Heart left ventricle (tissue), 16 donors: ENCODE results near the gene ESPL1. TPM values are rescaled to one million over a fixed set of nuclear protein-coding genes. Genes with fewer than 3 reads are reported as not detected.

Experiments used
- ATAC-seq, 4 donors: fragments of 200-7000 bp; cut with Tn5 transposase; one replicate each; pipeline ENCODE4 v1.9.1; 2020 to 2022; ENCODE audit warnings: moderate library complexity in 4 of 4, mild to moderate bottlenecking in 3 of 4, moderate number of reproducible peaks in 1 of 4
- DNase-seq, 5 donors: peaks; one replicate each; pipeline ENCODE4 v3.0.0-alpha.2; 2020
- H3K27ac ChIP-seq, 12 donors: fragments of 200-600 bp; sonication (generic) in 4 of 12; one replicate each; pipeline versions ENCODE4 v1.5.0 to v1.8.0; 2016 to 2022; ENCODE audit warnings: mild to moderate bottlenecking in 2 of 12
- H3K27me3 ChIP-seq, 9 donors: fragments of 200-600 bp; sonication (generic) in 2 of 9; one replicate each; pipeline versions ENCODE4 v1.5.1 to v1.8.0; 2016 to 2022; ENCODE audit warnings: mild to moderate bottlenecking in 3 of 9
- H3K36me3 ChIP-seq, 9 donors: fragments of 200-600 bp; sonication (generic) in 2 of 9; one replicate each; pipeline versions ENCODE4 v1.5.0 to v1.8.0; 2018 to 2022; ENCODE audit warnings: mild to moderate bottlenecking in 2 of 9
- H3K4me1 ChIP-seq, 12 donors: fragments of 200-600 bp; sonication (generic) in 4 of 12; one replicate each; pipeline versions ENCODE4 v1.5.0 to v1.8.0; 2016 to 2022; ENCODE audit warnings: mild to moderate bottlenecking in 3 of 12
- H3K4me3 ChIP-seq, 12 donors: fragments of 200-600 bp; sonication (generic) in 4 of 12; one replicate each; pipeline versions ENCODE4 v1.5.0 to v1.8.0; 2017 to 2022; ENCODE audit warnings: mild to moderate bottlenecking in 9 of 12, moderate library complexity in 4 of 12
- H3K9me3 ChIP-seq, 12 donors: fragments of 200-600 bp; sonication (generic) in 4 of 12; one replicate each; pipeline versions ENCODE4 v1.5.0 to v1.8.0; 2016 to 2022; ENCODE audit warnings: mild to moderate bottlenecking in 1 of 12
- POLR2A ChIP-seq, 2 donors: fragments of 450-650 bp; IDR thresholded peaks; one replicate each; pipeline ENCODE4 v1.6.1; 2017; ENCODE audit warnings: antibody characterized with exemption in 2 of 2, mild to moderate bottlenecking in 2 of 2, moderate library complexity in 2 of 2
- WGBS, 4 donors: extraction: QIAGEN DNeasy Blood & Tissue Kit in 2 of 4; methylation state at CpG; one replicate each; pipeline versions ENCODE4 v1.1.5 to v1.1.7; 2013 to 2018; 5-methylcytosine and 5-hydroxymethylcytosine counted together
- intact Hi-C, 10 donors: fragments of 100-400 bp; cut with DNase I; formaldehyde crosslinking; loops; one replicate each; pipeline versions ENCODE4 v1.11.1 to v1.14.2; 2022
- polyA plus RNA-seq, 2 donors: library from polyadenylated mRNA; stranded (reverse); fragments of 200-250 nt; gene quantifications; one replicate each; pipeline ENCODE4 v1.2.3, GENCODE V29; 2013
- total RNA-seq, 9 donors: library from RNA; depleted of rRNA in 2 of 9; stranded (reverse); fragments of >200 nt in 2 of 9; fragmentation: NEBNext Ultra II Directional in 3 of 9; extraction: Animal tissue kit (Norgen Biotek cat#: 25700) in 3 of 9; gene quantifications; one replicate each; pipeline versions ENCODE4 v1.1.0 to v1.2.4, GENCODE V29; 2016 to 2023
- TF ChIP-seq, protein P1 (sequence below), 12 donors: fragments of 200-600 bp; sonication (generic) in 4 of 12; IDR thresholded peaks; one replicate each; pipeline versions ENCODE4 v1.5.0 to v1.8.0; 2018 to 2022; ENCODE audit warnings: antibody characterized with exemption in 12 of 12, mild to moderate bottlenecking in 5 of 12
- donor health status: ischemic (EF 13 %, LVEDD 7.1; RV severe dilation, severe dysfunction).
- donor health status: healthy with polysubstance abuse.
- donor health status: DM: no; HTN: yes; CAD: no.
- donor health status: DM: no; HTN: no; CAD: no.
- donor health status: ischemic (EF 25% LVEDD 6.9; RV normal size, moderate dysfunction).
- donor health status: ischemic (EF 25% LVEDD 5.7; RV mildly dilated, moderate dysfunction).
- donor health status: healthy.
- donor health status: DM: yes; HTN: yes; CAD: no.
- donor health status: ischemic (EF 35%, LVEDD 5.7; RV mildly dilated, moderate dysfunction).
- donor health status: nonischemic (EF 11% LVEDD 7.7; RV severe dilation, severe dysfunction).
- donor health status: DM: yes; HTN: yes; CAD: no.
- donor health status: PGD.
- donor health status: ischemic (EF 29% LVEDD 5.4; RV normal size, mild dysfunction).
- donor health status: nonischemic (EF 23%, LVEDD 6.1; RV moderate dilation, normal function).

ESPL1 gene
- total and polyA plus RNA-seq, 11 donors = 0.06 to 6.1 (median 0.38) TPM

DNA sequence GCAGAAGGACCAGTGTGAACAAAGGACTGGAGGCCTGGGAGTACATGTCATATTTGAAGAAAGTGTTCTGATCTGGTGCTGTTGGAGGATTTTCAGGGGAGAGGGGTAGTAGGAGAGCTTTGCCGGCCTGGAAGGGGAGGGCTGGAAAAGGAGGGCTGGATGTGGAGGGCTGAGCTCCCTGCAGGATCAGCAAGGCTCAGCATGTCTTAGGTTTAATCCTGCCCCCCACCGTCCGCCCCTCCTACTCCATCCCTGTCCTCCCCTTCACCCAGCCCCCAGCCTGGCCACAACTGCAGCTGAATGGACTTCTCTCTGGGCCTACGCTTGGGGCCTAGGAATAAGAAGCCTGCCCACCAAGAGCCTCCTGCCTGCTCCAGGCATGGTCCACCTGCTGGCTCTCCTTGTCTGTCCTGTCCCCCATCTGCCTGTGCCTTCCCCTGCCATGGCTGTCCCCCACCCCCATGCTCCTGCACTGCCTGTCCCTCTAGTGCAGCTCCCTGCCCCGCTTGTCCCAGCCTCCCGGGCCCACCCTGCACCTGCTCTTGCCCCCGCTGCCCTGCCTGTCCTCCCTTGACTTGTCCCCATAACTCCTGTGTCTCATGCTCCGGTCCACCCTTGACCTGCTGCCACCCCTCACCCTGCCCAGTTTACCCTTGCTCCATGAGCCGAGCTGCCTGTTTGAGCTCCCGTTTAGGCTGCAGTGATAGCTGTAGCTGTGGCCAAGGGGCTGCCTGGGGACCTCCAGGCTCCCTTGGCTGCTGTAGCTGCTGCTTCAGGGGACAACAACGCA, 26.3 kb upstream of the ESPL1 start:
- no peaks in the 10 kb centered on the region for H3K36me3 ChIP-seq
- no peaks in the 10 kb centered on the region for H3K27me3 ChIP-seq
- 75 to 77% (median 75%) methylated on average over 11 of the region's 11 CpGs for WGBS, 4 donors
- TF ChIP-seq, protein P1, sequence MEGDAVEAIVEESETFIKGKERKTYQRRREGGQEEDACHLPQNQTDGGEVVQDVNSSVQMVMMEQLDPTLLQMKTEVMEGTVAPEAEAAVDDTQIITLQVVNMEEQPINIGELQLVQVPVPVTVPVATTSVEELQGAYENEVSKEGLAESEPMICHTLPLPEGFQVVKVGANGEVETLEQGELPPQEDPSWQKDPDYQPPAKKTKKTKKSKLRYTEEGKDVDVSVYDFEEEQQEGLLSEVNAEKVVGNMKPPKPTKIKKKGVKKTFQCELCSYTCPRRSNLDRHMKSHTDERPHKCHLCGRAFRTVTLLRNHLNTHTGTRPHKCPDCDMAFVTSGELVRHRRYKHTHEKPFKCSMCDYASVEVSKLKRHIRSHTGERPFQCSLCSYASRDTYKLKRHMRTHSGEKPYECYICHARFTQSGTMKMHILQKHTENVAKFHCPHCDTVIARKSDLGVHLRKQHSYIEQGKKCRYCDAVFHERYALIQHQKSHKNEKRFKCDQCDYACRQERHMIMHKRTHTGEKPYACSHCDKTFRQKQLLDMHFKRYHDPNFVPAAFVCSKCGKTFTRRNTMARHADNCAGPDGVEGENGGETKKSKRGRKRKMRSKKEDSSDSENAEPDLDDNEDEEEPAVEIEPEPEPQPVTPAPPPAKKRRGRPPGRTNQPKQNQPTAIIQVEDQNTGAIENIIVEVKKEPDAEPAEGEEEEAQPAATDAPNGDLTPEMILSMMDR (IDR thresholded peaks at IDR 0.05) = no peak
- no peak for TF ChIP-seq POLR2A (IDR thresholded peaks at IDR 0.05)
- ATAC-seq (peak in 1 of 4 donors; percentile 27), DNase-seq (no peak)
- intact Hi-C loops = no loop called here
- H3K4me1 ChIP-seq = no peaks in the 10 kb centered on the region
- H3K4me3 ChIP-seq = no peak overlapping the region
- no peak overlapping the region for H3K27ac ChIP-seq
- no peaks in the 10 kb centered on the region for H3K9me3 ChIP-seq

DNA sequence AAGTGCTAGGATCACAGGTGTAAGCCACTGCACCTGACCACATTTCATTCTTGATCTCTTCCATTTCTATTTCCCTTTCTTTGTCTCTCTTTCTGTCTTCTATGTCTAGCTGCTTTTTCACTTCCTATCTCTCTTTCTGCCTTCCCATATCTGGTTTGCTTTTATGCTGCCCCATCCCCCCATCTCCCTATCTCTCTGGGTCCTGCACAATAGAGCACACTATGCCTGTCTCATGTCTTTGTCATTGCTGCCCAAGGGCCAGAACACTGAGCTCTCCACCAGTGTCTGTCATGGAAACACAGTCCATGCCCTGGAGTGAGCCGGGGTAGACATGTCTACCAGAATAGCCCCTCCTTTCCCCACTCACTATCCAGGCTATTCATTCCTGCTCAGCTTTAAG, 23.8 kb upstream of the ESPL1 start:
- peak; percentile 73 to 87 (median 83) for ATAC-seq
- no peaks in the 10 kb centered on the region for H3K4me1 ChIP-seq

DNA sequence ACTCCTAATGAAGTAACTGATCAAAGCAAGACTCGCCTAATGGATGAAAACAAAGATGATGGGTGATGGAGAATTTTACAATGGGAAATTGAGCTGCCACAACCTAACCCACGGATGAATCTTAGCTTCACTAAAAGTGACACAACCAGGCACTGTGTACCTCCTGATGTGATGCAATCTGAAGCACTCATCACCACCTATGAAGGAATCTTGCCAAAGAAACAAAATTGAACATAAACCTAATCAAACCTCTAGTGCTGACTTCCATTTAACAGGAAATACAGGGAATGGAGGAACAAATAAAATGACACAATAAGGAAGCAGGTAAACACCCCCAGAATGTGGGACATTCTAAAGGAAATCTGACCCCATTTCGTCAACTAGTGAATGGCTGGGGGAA, 22.8 kb upstream of the ESPL1 start:
- TF ChIP-seq, protein P1 (IDR thresholded peaks at IDR 0.05) = no peak
- no peak for TF ChIP-seq POLR2A (IDR thresholded peaks at IDR 0.05)
- 85 to 88% (median 87%) methylated on average over 3 of the region's 3 CpGs for WGBS, 4 donors
- ATAC-seq (no peak), DNase-seq (no peak)
- H3K4me3 ChIP-seq = no peak overlapping the region
- H3K27me3 ChIP-seq = no peaks in the 10 kb centered on the region
- intact Hi-C loops = no loop called here
- H3K9me3 ChIP-seq = no peaks in the 10 kb centered on the region
- H3K36me3 ChIP-seq = no peaks in the 10 kb centered on the region
- H3K27ac ChIP-seq = no peak overlapping the region
- H3K4me1 ChIP-seq = no peaks in the 10 kb centered on the region

More for the DNA sequence above, 23.8 kb upstream of the ESPL1 start:
- Histone ChIP-seq H3K4me3 (no peak overlapping the region), H3K27ac (peak overlapping the region in 1 of 12 donors; percentile 32), H3K27me3 (no peaks in the 10 kb centered on the region), H3K9me3 (no peaks in the 10 kb centered on the region), H3K36me3 (no peaks in the 10 kb centered on the region)
- TF ChIP-seq POLR2A (IDR thresholded peaks at IDR 0.05) = no peak
- TF ChIP-seq, protein P1 (IDR thresholded peaks at IDR 0.05) = no peak
- 30 to 37% (median 34%) methylated on average over 1 of the region's 1 CpG for WGBS, 4 donors
- intact Hi-C loops = no loop called here
- no peak for DNase-seq

DNA sequence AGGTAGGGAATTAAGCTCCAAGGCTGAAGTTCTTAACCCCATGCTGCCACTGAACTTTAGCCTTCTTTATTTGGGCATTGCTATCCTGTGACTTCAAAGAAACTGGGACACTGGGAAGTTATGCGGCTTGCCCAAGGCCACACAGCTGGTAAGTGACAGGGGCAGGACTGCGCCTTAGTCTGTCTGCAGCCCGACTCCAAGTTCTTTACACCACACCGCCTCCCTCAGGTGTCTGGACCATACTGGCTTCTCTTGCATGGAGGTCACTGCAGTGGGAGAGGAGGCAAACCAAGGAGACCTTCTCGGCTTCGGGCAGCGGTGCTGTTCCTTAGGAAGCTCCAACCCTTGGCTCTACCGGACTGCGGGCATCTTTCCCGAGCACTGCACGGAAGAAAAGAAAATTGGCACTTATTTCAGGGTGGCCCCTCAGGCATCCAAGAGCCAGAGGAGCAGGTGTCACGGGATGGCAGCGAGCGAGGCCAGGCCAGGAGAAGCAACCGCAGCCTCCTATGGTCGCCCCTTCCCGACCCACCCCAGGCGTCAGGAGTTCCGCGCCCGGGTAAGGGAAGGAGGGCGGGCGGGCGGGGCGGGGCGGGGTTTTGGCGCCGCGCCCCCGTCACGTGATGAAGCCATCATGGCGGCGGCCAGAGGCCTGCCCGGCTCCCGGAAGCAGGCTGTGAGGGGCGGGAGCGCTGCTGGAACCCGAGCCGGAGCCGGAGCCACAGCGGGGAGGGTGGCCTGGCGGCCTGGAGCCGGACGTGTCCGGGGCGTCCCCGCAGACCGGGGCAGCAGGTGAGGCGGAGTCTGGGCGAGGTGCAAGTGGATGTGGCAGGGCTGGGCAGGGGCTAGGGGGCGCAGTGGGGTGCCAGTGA, 16.4 kb upstream of the ESPL1 start:
- DNase-seq (peak; percentile 81 to 90 (median 84)), ATAC-seq (peak; percentile 83 to 95 (median 92))
- 1% methylated on average over 28 to 51 of the region's 51 CpGs for WGBS, 4 donors
- no peaks in the 10 kb centered on the region for H3K9me3 ChIP-seq
- peaks cover 0 to 26% (median 16%) of the 10 kb centered on the region in 9 donors for H3K36me3 ChIP-seq
- intact Hi-C loops = loop anchor here (1.0 to 5.0 kb wide), 10 partner anchors 19 to 39 kb away; partner anchors contain the start of gene RARG (in 1 of the 10)
- peak in 1 of 2 donors; percentile 49 for TF ChIP-seq POLR2A (IDR thresholded peaks at IDR 0.05)
- TF ChIP-seq, protein P1 (IDR thresholded peaks at IDR 0.05) = peak in 11 of 12 donors; percentile 5 to 64 (median 31)
- H3K27ac ChIP-seq = peak overlapping the region; percentile 66 to 97 (median 94)
- H3K27me3 ChIP-seq = no peaks in the 10 kb centered on the region
- peaks cover 0 to 39% (median 24%) of the 10 kb centered on the region in 12 donors for H3K4me1 ChIP-seq
- H3K4me3 ChIP-seq = peak overlapping the region; percentile 58 to 97 (median 82)
